OCI-LY3 (cell line): ENCODE results near the gene ETV6.

Source experiments
- H2AFZ ChIP-seq: fragments of 200-600, 300-600 bp; shearing (Covaris generic); 2 replicates; pipeline ENCODE4 v1.6.0; 2014; ENCODE audit warnings: antibody characterized with exemption, low read depth, low read length
- H3K27ac ChIP-seq: fragments of 200-600, 300-600 bp; sonication (generic); 2 replicates; pipeline ENCODE4 v1.5.1; 2014; ENCODE audit warnings: mild to moderate bottlenecking, low read length, moderate library complexity, mixed read lengths
- H3K27me3 ChIP-seq: fragments of 200-600, 300-600 bp; sonication (generic); 2 replicates; pipeline ENCODE4 v1.6.1; 2014; ENCODE audit warnings: low read depth, low read length, mixed read lengths
- H3K36me3 ChIP-seq: fragments of 200-600, 300-600 bp; sonication (generic); replicated peaks from 2 replicates; pipeline ENCODE3; 2014; ENCODE audit warnings: low read depth, low read length, mixed read lengths
- H3K4me1 ChIP-seq: fragments of 300-600, 200-600 bp; sonication (generic); 2 replicates; pipeline ENCODE4 v1.6.1; 2014; ENCODE audit warnings: low read length, mixed read lengths
- H3K4me2 ChIP-seq: fragments of 200-600, 300-600 bp; sonication (generic); 2 replicates; pipeline ENCODE4 v1.6.1; 2014; ENCODE audit warnings: low read length, mixed read lengths
- H3K4me3 ChIP-seq: fragments of 300-600, 200-600 bp; sonication (generic); 2 replicates; pipeline ENCODE4 v1.5.1; 2014; ENCODE audit warnings: antibody characterized with exemption, mild to moderate bottlenecking, low read length, moderate library complexity
- H3K79me2 ChIP-seq: fragments of 300-600, 200-600 bp; shearing (Covaris generic); 2 replicates; pipeline ENCODE4 v1.6.1; 2014; ENCODE audit warnings: mild to moderate bottlenecking, low read length, mixed read lengths
- H3K9ac ChIP-seq: fragments of 300-600, 200-600 bp; shearing (Covaris generic); 2 replicates; pipeline ENCODE4 v1.6.0; 2014; ENCODE audit warnings: mild to moderate bottlenecking, low read length, moderate library complexity
- H3K9me3 ChIP-seq: fragments of 200-600, 300-600 bp; shearing (Covaris generic); 2 replicates; pipeline ENCODE4 v1.6.1; 2014; ENCODE audit warnings: low read length, mixed read lengths; ENCODE audit not compliant: insufficient read depth
- H4K20me1 ChIP-seq: fragments of 200-600, 300-600 bp; sonication (generic); 2 replicates; pipeline ENCODE4 v1.6.1; 2016; ENCODE audit warnings: low read length, mixed read lengths; ENCODE audit not compliant: insufficient read depth
- EZH2phosphoT487 ChIP-seq: fragments of 200-600 bp; shearing (Covaris generic); IDR thresholded peaks from 2 replicates; pipeline ENCODE4 v1.6.1; 2018; ENCODE audit warnings: antibody characterized with exemption, mixed run types, low read depth
- TF ChIP-seq, protein P1 (sequence below): fragments of 200-600, 300-600 bp; sonication (generic); IDR thresholded peaks from 2 replicates; pipeline ENCODE4 v1.5.1; 2014; ENCODE audit warnings: antibody characterized with exemption, low read length, low read depth

The ETV6 gene

GRCh38 chr12:11885261-11886038 lies 236.0 kb downstream of the ETV6 start:
- Histone ChIP-seq H3K9me3 (no peaks in the 10 kb centered on the region), H3K4me1 (no peaks in the 10 kb centered on the region), H3K27me3 (no peaks in the 10 kb centered on the region), H3K4me2 (no peak overlapping the region), H4K20me1 (no peaks in the 10 kb centered on the region), H2AFZ (no peak overlapping the region), H3K36me3 (peaks cover 52% of the 10 kb centered on the region), H3K4me3 (no peak overlapping the region), H3K27ac (no peak overlapping the region), H3K9ac (no peak overlapping the region), H3K79me2 (peaks cover 3% of the 10 kb centered on the region; the same call in 1 of the 2 replicates)
- TF ChIP-seq, protein P1, sequence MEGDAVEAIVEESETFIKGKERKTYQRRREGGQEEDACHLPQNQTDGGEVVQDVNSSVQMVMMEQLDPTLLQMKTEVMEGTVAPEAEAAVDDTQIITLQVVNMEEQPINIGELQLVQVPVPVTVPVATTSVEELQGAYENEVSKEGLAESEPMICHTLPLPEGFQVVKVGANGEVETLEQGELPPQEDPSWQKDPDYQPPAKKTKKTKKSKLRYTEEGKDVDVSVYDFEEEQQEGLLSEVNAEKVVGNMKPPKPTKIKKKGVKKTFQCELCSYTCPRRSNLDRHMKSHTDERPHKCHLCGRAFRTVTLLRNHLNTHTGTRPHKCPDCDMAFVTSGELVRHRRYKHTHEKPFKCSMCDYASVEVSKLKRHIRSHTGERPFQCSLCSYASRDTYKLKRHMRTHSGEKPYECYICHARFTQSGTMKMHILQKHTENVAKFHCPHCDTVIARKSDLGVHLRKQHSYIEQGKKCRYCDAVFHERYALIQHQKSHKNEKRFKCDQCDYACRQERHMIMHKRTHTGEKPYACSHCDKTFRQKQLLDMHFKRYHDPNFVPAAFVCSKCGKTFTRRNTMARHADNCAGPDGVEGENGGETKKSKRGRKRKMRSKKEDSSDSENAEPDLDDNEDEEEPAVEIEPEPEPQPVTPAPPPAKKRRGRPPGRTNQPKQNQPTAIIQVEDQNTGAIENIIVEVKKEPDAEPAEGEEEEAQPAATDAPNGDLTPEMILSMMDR = no peak
- no peak for TF ChIP-seq EZH2phosphoT487

DNA sequence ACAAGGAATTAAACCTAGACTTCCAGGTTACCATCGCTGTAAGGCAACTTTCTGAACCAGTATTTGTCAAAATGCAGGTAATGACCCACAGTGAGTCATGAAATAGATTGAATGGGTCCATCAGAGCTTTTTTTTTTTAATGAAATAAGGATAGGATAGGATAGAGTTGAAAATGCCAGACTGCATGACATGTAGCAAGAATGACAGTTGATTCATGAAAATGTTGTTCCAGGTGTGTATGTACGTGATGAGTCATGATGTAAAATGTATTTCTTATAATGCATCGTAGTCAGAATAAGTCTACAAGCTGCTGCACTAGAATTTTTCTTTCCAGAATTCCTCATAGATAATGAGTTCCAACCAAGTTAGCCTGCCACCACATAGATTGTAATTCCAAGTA lies 236.9 kb downstream of the ETV6 start:
- H3K4me1 ChIP-seq = no peaks in the 10 kb centered on the region
- TF ChIP-seq EZH2phosphoT487 = no peak
- TF ChIP-seq, protein P1 = no peak
- H3K36me3 ChIP-seq = peaks cover 52% of the 10 kb centered on the region
- no peaks in the 10 kb centered on the region for H3K27me3 ChIP-seq
- no peaks in the 10 kb centered on the region for H3K79me2 ChIP-seq
- H2AFZ ChIP-seq = no peak overlapping the region
- no peaks in the 10 kb centered on the region for H3K9me3 ChIP-seq
- no peak overlapping the region for H3K9ac ChIP-seq
- no peaks in the 10 kb centered on the region for H4K20me1 ChIP-seq
- H3K27ac ChIP-seq = no peak overlapping the region
- no peak overlapping the region for H3K4me2 ChIP-seq
- H3K4me3 ChIP-seq = no peak overlapping the region

DNA sequence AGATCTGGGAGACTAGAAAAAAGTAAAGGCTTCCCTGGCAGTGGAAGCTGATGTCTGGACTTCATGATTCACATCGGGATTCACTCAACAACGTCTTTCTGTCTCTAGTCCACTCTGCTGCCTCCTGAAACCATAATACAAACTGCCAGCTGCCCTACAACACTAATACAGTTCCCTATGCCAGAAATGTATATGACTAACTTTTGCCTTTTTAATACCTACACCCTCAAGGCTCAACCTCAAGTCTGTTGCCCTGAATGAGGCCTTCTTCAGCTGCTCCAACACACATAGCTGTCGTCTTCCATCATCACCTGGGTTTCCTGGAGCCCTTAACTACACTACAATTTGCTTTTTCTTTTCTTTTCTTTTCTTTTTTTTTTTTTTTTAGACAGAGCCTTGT lies 238.6 kb downstream of the ETV6 start:
- Histone ChIP-seq H3K4me3 (no peak overlapping the region), H3K9me3 (no peaks in the 10 kb centered on the region)

DNA sequence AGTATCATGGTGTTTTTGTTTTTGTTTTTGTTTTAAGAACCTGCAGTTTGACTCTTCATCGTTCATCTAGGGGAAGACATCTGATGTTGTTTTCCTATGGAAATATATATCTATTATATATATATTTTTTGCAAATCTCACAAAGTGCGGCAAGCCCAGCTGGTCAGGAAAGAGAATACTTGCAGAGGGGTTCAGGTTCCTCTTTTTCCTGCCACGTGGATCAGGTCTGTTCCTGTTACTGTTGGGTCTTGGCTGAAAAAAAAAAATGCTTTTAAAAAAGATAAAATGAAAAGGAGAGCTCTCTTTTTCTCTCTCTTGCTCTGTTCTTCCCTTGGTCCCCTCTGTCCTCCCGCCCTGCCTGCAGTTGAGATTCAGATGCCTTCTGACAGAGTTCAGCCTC lies 241.9 kb downstream of the ETV6 start:
- H3K9me3 ChIP-seq = no peaks in the 10 kb centered on the region; the same call in 1 of the 2 replicates
- H3K27me3 ChIP-seq = no peaks in the 10 kb centered on the region
- no peak overlapping the region for H3K4me2 ChIP-seq
- H3K9ac ChIP-seq = no peak overlapping the region
- no peak overlapping the region for H3K4me3 ChIP-seq
- 0 out of 2 replicates have a peak, but pooled peaks cover 7% of the 10 kb centered on the region for H3K4me1 ChIP-seq
- H3K79me2 ChIP-seq = no peaks in the 10 kb centered on the region
- no peak overlapping the region for H2AFZ ChIP-seq
- TF ChIP-seq EZH2phosphoT487 = no peak
- TF ChIP-seq, protein P1 = no peak
- peaks cover 53% of the 10 kb centered on the region for H3K36me3 ChIP-seq
- H4K20me1 ChIP-seq = no peaks in the 10 kb centered on the region
- H3K27ac ChIP-seq = no peak overlapping the region

More for the DNA sequence above, 238.6 kb downstream of the ETV6 start:
- H3K4me2 ChIP-seq = no peak overlapping the region
- no peaks in the 10 kb centered on the region for H3K27me3 ChIP-seq
- TF ChIP-seq EZH2phosphoT487 = no peak
- TF ChIP-seq, protein P1 = no peak
- H4K20me1 ChIP-seq = no peaks in the 10 kb centered on the region
- H3K4me1 ChIP-seq = no peaks in the 10 kb centered on the region
- no peaks in the 10 kb centered on the region for H3K79me2 ChIP-seq
- H3K36me3 ChIP-seq = peaks cover 66% of the 10 kb centered on the region
- no peak overlapping the region for H3K27ac ChIP-seq
- no peak overlapping the region for H2AFZ ChIP-seq
- H3K9ac ChIP-seq = no peak overlapping the region
